HL-60 (cell line): ENCODE results near the gene KLHDC10.
"Not testable (repeated sequence)": the region's sequence is repeated elsewhere in the genome, so short reads cannot be mapped to it uniquely, and the experiment has no call there.

Source experiments
- DNase-seq, 2 experiments: peaks; one replicate each; pipeline ENCODE4 v3.0.0-alpha.2; 2010 to 2020; ENCODE audit warnings: low read depth in 1 of 2, low spot score in 1 of 2
- H3K27ac ChIP-seq: fragments of 250-450 bp; sonication (Bioruptor Pico); replicated peaks from 2 replicates; pipeline ENCODE4 v1.5.1; 2020; ENCODE audit warnings: mild to moderate bottlenecking, moderate library complexity
- H3K27me3 ChIP-seq: fragments of 250-450 bp; sonication (Bioruptor Pico); 2 replicates; pipeline ENCODE4 v1.5.1; 2021; ENCODE audit warnings: mild to moderate bottlenecking, moderate library complexity; ENCODE audit not compliant: insufficient read depth, poor library complexity, severe bottlenecking
- H3K4me3 ChIP-seq: replicated peaks from 2 replicates; pipeline ENCODE4 v1.5.1; 2011; ENCODE audit warnings: mild to moderate bottlenecking, control low read depth, low read length; ENCODE audit not compliant: insufficient read depth
- GABPA ChIP-seq: IDR thresholded peaks from 2 replicates; pipeline ENCODE4 v1.6.1; 2012; ENCODE audit warnings: low read depth
- POLR2AphosphoS5 ChIP-seq: IDR thresholded peaks from 2 replicates; pipeline ENCODE4 v1.6.1; 2012; ENCODE audit warnings: low read depth
- SPI1 ChIP-seq: IDR thresholded peaks from 2 replicates; pipeline ENCODE4 v1.6.1; 2012; ENCODE audit warnings: low read depth, mild to moderate bottlenecking, borderline replicate concordance
- TF ChIP-seq, protein P1 (sequence below): IDR thresholded peaks from 2 replicates; pipeline ENCODE4 v1.6.1; 2012; ENCODE audit warnings: low read depth; ENCODE audit not compliant: insufficient replicate concordance
- TF ChIP-seq, protein P2 (sequence below): IDR thresholded peaks from one replicate; pipeline ENCODE4 v1.5.1; 2011; ENCODE audit warnings: low read length, control low read depth, inconsistent platforms; ENCODE audit not compliant: insufficient read depth

KLHDC10 gene

DNA sequence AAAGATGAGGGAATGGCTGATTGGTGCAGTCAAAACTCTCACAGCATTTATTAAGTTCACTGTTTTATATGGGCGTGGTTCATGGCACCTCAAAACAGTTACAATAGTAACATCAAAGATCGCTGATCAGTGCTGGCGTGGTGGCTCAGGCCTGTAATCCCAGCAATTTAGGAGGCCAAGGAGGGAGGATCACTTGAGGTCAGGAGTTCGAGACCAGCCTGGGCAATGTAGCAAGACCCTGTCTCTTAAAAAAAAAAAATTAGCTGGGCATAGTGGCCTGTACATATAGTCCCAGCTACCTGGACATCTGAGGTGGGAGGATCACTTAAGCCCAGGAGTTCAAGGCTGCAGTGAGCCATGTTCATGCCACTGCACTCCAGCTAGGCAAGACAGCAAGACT is 48.5 kb downstream of the KLHDC10 start:
- no peak overlapping the region for H3K4me3 ChIP-seq
- H3K27me3 ChIP-seq: no peaks in the 10 kb centered on the region

DNA sequence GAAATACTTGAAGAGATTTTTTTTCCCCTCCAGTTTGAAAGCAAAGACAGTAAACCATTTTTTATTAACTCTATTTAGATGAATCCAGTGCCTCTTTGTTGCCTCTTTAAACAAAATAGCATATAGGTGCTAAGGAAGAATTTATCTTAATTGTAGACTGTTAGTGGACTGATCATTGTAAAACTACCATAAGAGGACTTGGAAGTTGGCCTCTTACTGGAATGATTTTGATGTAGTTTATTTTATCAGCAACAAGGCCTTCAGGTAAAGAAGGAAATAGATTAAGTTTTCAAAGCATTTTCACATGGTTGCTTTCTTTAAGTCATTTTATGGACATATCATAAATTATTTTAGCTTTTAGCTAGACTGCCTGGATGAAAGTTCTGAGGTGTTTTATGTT is 53.2 kb downstream of the KLHDC10 start:
- DNase-seq: no peak
- Histone ChIP-seq H3K4me3 (no peak overlapping the region), H3K27me3 (no peaks in the 10 kb centered on the region), H3K27ac (no peak overlapping the region)
- TF ChIP-seq, protein P1, sequence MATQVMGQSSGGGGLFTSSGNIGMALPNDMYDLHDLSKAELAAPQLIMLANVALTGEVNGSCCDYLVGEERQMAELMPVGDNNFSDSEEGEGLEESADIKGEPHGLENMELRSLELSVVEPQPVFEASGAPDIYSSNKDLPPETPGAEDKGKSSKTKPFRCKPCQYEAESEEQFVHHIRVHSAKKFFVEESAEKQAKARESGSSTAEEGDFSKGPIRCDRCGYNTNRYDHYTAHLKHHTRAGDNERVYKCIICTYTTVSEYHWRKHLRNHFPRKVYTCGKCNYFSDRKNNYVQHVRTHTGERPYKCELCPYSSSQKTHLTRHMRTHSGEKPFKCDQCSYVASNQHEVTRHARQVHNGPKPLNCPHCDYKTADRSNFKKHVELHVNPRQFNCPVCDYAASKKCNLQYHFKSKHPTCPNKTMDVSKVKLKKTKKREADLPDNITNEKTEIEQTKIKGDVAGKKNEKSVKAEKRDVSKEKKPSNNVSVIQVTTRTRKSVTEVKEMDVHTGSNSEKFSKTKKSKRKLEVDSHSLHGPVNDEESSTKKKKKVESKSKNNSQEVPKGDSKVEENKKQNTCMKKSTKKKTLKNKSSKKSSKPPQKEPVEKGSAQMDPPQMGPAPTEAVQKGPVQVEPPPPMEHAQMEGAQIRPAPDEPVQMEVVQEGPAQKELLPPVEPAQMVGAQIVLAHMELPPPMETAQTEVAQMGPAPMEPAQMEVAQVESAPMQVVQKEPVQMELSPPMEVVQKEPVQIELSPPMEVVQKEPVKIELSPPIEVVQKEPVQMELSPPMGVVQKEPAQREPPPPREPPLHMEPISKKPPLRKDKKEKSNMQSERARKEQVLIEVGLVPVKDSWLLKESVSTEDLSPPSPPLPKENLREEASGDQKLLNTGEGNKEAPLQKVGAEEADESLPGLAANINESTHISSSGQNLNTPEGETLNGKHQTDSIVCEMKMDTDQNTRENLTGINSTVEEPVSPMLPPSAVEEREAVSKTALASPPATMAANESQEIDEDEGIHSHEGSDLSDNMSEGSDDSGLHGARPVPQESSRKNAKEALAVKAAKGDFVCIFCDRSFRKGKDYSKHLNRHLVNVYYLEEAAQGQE: no peak
- no peak for TF ChIP-seq GABPA
- TF ChIP-seq, protein P2, sequence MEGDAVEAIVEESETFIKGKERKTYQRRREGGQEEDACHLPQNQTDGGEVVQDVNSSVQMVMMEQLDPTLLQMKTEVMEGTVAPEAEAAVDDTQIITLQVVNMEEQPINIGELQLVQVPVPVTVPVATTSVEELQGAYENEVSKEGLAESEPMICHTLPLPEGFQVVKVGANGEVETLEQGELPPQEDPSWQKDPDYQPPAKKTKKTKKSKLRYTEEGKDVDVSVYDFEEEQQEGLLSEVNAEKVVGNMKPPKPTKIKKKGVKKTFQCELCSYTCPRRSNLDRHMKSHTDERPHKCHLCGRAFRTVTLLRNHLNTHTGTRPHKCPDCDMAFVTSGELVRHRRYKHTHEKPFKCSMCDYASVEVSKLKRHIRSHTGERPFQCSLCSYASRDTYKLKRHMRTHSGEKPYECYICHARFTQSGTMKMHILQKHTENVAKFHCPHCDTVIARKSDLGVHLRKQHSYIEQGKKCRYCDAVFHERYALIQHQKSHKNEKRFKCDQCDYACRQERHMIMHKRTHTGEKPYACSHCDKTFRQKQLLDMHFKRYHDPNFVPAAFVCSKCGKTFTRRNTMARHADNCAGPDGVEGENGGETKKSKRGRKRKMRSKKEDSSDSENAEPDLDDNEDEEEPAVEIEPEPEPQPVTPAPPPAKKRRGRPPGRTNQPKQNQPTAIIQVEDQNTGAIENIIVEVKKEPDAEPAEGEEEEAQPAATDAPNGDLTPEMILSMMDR: no peak
- TF ChIP-seq SPI1: no peak
- TF ChIP-seq POLR2AphosphoS5: no peak

More for the DNA sequence above, 48.5 kb downstream of the KLHDC10 start:
- H3K27ac ChIP-seq: no peak overlapping the region
- no peak for TF ChIP-seq SPI1
- TF ChIP-seq, protein P1: no peak
- TF ChIP-seq POLR2AphosphoS5: no peak
- TF ChIP-seq, protein P2: no peak
- no peak for TF ChIP-seq GABPA
- no peak for DNase-seq

- H3K4me3 ChIP-seq: no peak overlapping the region
- no peak for DNase-seq
These were observed 54.4 kb downstream of the KLHDC10 start for GRCh38 chr7:130124711-130125110.

GRCh38 chr7:130126840-130127239 is 56.5 kb downstream of the KLHDC10 start:
- H3K27me3 ChIP-seq, H3K27ac ChIP-seq, DNase-seq, H3K4me3 ChIP-seq: not testable (repeated sequence)

More at GRCh38 chr7:130124711-130125110, 54.4 kb downstream of the KLHDC10 start:
- TF ChIP-seq POLR2AphosphoS5: no peak
- TF ChIP-seq, protein P2: no peak
- TF ChIP-seq, protein P1: no peak
- TF ChIP-seq SPI1: no peak
- TF ChIP-seq GABPA: no peak
- Histone ChIP-seq H3K27me3 (no peaks in the 10 kb centered on the region), H3K27ac (no peak overlapping the region)
